Renal pelvis (tissue), 4 donors: ENCODE measurements around the gene ARMC9. TPM values are rescaled to one million over a fixed set of nuclear protein-coding genes. Genes with fewer than 3 reads are reported as not detected.
"Not testable (repeated sequence)": the region's sequence is repeated elsewhere in the genome, so short reads cannot be mapped to it uniquely, and the experiment has no call there.

Source experiments
- DNase-seq: peaks from one replicate; pipeline ENCODE4 v3.0.0-alpha.2; 2013
- polyA plus RNA-seq, 3 donors: library from polyadenylated mRNA; unstranded; fragments of 120-200 nt; gene quantifications; one replicate each; pipeline ENCODE4 v1.2.1, GENCODE V29; 2013; ENCODE audit not compliant: insufficient read length in 3 of 3

ARMC9 gene
- polyA plus RNA-seq, 3 donors: 27.3 to 30.6 (median 27.4) TPM

GRCh38 chr2:231397011-231397927, 198.8 kb downstream of the ARMC9 start:
- DNase-seq: no peak

GRCh38 chr2:231397928-231398294, 199.5 kb downstream of the ARMC9 start:
- no peak for DNase-seq

- no peak for DNase-seq
Observed at GRCh38 chr2:231398585-231398984, 200.2 kb downstream of the ARMC9 start.

GRCh38 chr2:231399046-231399852, 200.8 kb downstream of the ARMC9 start:
- DNase-seq: no peak

GRCh38 chr2:231399853-231400680, 201.6 kb downstream of the ARMC9 start:
- DNase-seq: no peak

GRCh38 chr2:231400681-231401080, 202.2 kb downstream of the ARMC9 start:
- DNase-seq: not testable (repeated sequence)

DNA sequence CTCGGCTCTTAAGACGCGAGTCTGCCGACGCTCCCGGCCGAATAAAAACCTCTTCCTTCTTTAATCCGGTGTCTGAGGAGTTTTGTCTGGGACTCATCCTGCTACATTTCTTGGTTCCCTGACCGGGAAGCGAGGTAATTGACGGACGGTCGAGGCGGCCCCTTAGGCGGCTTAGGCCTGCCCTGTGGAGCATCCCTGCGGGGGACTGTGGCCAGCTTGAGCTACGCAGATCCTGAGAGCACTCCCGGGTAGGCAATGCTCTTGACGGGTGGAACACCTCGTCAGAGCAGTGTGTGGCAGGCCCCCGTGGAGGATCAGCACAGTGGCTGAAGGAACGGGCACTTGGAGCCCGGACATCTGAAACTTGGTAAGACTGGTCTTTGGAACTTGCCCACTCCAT, 202.7 kb downstream of the ARMC9 start:
- DNase-seq: not testable (repeated sequence)

DNA sequence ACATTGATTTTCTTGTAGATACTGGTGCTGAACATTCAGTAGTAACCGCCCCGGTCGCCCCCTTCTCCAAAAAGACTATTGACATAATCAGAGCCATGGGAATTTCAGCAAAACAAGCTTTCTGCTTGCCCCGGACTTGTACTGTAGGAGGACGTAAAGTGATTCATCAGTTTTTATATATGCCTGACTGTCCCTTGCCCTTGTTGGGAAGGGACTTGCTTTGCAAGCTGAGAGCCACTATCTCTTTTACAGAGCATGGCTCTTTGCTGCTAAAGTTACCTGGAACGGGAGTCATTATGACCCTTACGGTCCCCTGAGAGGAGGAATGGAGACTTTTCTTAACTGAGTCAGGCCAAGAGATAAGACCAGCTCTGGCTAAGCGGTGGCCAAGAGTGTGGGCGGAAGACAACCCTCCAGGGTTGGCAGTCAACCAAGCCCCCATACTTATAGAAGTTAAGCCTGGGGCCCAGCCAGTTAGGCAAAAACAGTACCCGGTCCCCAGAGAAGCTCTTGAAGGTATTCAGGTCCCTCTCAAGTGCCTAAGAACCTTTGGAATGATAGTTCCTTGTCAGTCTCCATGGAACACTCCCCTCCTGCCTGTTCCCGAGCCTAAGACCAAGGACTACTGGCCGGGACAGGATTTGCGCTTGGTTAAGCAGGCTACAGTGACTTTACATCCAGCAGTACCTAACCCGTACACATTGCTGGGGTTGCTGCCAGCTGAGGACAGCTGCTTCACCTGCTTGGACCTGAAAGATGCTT, 205.2 kb downstream of the ARMC9 start:
- not testable (repeated sequence) for DNase-seq

DNA sequence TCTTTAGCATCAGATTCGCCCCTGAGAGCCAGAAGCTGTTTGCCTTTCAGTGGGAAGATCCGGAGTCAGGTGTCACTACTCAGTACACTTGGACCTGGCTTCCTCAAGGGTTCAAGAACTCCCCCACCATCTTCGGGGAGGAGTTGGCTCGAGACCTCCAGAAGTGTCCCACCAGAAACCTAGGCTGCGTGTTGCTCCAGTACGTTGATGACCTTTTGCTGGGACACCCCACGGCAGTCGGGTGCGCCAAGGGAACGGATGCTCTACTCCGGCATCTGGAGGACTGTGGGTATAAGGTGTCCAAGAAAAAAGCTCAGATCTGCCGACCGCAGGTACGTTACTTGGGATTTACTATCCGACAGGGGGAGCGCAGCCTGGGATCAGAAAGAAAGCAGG, 205.8 kb downstream of the ARMC9 start:
- not testable (repeated sequence) for DNase-seq

- not testable (repeated sequence) for DNase-seq
Observed at GRCh38 chr2:231405601-231406367, 207.4 kb downstream of the ARMC9 start.

- DNase-seq: not testable (repeated sequence)
Observed at GRCh38 chr2:231407686-231408085, 209.3 kb downstream of the ARMC9 start.

- not testable (repeated sequence) for DNase-seq
Observed at GRCh38 chr2:231408304-231408703, 209.9 kb downstream of the ARMC9 start.

DNA sequence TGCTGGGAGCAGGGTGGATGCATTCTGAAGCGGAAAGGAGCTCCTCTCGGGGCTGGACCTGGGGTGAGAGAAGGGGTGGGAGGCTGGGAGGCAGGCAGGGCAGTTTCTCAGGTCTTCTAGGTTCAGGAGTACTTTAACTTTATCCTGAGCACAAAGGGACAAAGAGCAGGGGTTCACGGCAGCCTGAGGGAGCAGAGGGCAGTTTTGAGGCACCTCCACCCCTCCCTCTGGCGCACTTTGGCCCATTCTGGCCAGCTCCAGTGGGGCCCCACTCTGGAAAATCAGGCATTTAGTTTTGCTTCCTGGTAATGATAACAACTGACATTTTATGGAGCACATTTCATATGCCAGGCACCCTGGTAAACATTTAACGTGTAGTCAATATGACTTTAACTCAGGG, 211.3 kb downstream of the ARMC9 start:
- no peak for DNase-seq

DNA sequence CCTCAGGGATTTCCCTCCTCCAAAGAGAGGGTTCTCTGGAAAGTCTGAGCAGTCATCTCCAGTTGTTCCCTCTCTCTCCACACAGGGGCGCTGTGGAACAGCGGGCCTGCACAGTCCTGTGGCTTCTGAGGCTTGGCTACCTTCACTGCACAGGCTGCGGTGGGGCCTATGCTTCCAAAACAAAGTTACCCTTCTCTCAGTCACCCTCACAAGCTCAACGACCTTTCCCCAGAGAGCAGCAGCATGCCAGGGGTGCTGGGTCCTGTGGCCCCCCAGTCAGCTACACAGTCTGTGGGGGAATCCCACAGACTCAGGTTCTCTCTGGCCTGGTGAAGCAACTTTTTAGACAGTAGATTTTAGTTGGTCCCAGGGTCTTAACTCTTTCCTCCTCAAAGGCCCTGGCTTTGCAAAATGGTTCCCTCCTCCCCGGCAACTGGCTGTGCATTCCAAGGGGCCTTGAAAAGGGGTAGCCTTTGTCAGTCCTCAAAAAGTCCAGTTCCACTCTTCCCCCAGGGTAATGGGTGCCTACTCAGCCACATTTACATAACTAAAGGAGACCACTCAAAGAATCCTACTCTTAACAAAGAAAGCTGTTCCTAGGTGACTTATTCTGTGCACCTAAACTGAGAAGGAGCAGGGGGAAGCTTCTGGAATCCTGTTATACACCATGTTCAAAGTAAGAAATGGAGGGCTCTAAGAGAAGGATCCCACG, 212.0 kb downstream of the ARMC9 start:
- DNase-seq: no peak

DNA sequence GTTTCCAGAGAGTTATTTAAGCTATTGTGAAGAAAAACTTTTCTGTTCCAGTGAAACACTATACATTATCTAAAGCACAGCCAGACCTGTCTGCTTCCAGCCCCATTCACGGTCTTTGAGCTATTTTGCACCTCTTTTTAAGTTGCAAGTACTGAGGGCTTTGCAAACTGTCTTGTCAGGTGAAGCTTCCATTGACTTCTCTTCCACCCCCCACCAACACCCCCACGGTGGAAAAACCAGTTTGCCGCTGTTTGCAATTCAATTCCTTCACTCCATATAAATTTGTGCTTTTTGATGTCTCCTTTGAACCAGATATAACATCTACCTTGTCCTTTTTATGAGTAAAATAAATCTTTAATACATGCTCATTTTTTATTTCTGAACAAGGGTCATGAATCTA, 212.8 kb downstream of the ARMC9 start:
- no peak for DNase-seq

DNA sequence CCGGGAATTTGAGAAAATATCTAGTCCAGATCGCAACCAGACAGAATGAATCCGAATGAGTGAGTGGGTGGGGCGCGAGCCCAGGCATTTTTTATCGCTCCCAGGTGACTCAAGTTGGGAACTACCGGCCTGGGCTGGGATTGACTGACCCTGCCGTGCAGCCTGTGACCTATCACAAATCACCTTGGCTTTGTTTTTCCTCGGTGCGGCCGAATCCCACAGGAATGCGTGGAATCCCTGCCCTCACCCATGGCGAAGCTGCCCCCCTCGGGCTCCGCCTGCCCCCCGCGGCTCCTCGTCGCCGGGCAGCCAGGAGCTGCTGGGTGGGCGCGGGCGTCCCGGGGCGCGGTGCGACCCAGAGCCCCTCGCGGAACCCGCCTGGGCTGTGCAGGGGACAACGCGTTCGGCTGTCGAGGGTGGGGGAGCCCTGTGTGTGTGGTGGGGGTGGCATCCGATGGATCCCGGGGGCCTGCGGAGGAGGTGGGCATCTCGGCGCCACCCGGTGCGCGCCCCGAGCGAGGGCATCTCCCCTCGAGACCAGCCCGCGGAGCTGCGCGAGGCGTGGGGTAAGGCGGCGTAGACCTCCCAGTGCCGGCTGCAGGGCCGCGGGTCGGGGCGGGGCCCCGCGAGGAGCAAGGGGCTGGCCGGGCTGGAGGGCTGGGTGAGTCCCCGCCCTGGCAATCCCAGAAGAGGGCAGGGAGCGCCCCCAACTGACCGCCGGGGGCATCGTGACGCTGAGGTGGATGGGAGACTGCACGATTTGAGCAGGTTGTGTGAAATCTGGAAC, 213.6 kb downstream of the ARMC9 start:
- DNase-seq: peak; percentile 82

- DNase-seq: no peak
Observed at GRCh38 chr2:231412618-231412963, 214.2 kb downstream of the ARMC9 start.

DNA sequence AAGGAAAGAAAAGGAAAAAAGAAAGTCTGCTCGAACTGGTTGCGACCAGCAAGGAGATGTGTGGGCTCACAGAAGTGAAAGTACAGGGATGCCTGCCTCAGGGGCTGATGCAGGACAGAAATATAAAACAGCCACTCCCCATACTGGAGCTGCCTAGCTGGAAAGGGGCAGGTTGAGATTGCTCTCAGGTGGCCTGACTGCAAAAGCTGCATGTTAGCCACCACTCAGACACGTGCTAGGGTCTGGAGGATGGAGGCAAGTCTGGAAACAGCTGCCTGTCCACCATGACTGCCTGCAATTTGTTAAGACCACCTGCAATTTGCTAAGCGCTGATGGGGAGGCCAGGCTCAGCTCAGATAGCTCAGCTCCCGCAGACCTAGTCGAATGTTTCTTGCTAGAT, 215.0 kb downstream of the ARMC9 start:
- DNase-seq: no peak

DNA sequence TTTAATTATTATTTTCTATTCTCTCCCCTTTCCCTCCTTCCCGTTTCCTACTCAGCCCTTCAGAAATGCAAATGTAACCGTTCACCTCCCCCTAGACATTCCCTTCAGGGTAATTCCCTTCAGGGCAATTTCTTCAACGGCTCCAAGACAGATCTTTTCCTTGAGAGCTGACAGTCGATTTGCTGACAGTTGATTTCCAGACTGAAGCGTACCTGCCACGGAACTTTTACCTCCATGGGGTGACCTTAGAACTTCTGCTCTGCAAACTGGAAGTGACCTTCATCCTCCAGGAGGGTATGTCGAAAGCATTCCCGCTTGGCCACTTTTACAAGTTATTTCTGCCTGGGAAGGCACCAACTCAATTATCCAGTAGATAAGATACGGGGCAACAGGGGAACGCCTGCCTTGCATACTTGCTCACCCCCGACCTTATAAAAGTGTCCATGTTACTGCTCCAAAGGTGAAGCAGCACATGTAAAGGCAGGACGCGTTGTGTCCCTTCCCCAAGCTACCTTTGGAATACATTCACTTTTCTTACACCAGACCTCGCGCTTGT, 215.6 kb downstream of the ARMC9 start:
- no peak for DNase-seq
